Measurements from ENCODE around the gene CHST12. TPM values are rescaled to one million over a fixed set of nuclear protein-coding genes. Genes with fewer than 3 reads are reported as not detected.

Gene CHST12
- total and polyA plus RNA-seq, 2 of the 4 experiments (the other 2 are of a cell fraction) = 3.8 to 27.0 TPM

DNA sequence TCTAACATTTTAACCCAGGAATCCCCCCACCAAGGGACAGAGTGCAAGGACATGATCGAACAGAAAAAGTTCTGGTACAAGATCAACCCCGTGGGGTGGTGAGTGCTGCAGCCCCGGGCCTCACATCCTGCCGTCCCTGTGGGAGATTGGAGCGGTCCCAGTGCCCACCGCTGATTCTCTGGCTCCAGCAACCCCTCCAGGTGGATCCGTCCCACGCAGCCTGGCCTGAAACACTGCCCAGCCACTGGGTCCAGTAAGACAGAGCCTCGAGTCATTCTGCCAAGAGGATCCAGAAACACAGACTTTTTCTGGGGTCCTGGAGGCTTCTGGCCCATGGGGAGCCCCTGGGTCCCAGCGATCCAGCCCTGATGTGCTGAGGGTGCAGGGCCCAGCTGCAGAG, 43.3 kb downstream of the CHST12 start:
- dilution Hi-C loops (cut with HindIII; ENCODE audit: low sequenced_read_pairs, unreplicated experiment) = no loop called here
- in situ Hi-C loops (cut with MboI; ENCODE audit: low sequenced_read_pairs) = no loop called here
- no peak overlapping the region for H3K4me3 ChIP-seq (ENCODE audit: insufficient read depth, low read depth, low read length)
- no peak overlapping the region for H3K27ac ChIP-seq (ENCODE audit: insufficient read depth, low read length)
- H3K56ac ChIP-seq (ENCODE audit: extremely low read depth, insufficient read depth, low read length) = no peak overlapping the region
- no peak overlapping the region for H2AK5ac ChIP-seq (ENCODE audit: low read depth, low read length)
- intact Hi-C loops (cut with micrococcal nuclease) = no loop called here
- H3K79me1 ChIP-seq (ENCODE audit: low read depth in 1 of 2, low read length in 2 of 2) = no peaks in the 10 kb centered on the region
- no peak overlapping the region for H2AFZ ChIP-seq (replicated peaks; ENCODE audit: low read length, poor library complexity)
- no peak overlapping the region for H2BK5ac ChIP-seq (ENCODE audit: low read depth, low read length, poor library complexity, severe bottlenecking)
- ChIA-PET POLR2A (ENCODE audit: unreplicated experiment) (no interaction called here), CTCF (no interaction called here)
- no peak overlapping the region for H4K5ac ChIP-seq (ENCODE audit: low read depth, low read length)
- no peak overlapping the region for H2BK20ac ChIP-seq (ENCODE audit: low read depth, low read length)
- H3K9me3 ChIP-seq (ENCODE audit: control insufficient read depth, insufficient read depth, low read length) = no peaks in the 10 kb centered on the region
- 60% methylated on average over 3 of the region's 10 CpGs; no CpG with 5 or more reads in 1 of the 2 experiments for WGBS, 2 experiments (ENCODE audit: extremely low coverage in 2 of 2, insufficient read length in 1 of 2)
- no TSS peak for BruUV-seq (replicated peaks)
- H4K91ac ChIP-seq (ENCODE audit: insufficient read depth, low read depth, low read length) = no peak overlapping the region
- H3K23ac ChIP-seq (ENCODE audit: low read depth, low read length) = no peak overlapping the region
- H3K36me3 ChIP-seq (ENCODE audit: control insufficient read depth, insufficient read depth, low read length) = 0 out of 2 replicates have a peak, but pooled peaks cover 1% of the 10 kb centered on the region
- H2BK120ac ChIP-seq (ENCODE audit: low read depth, low read length) = no peak overlapping the region
- no peak overlapping the region for H2BK15ac ChIP-seq (ENCODE audit: low read depth, low read length)
- no peak overlapping the region for H2AK9ac ChIP-seq (replicated peaks; ENCODE audit: low read depth, low read length, poor library complexity)
- TF ChIP-seq RAD21 (IDR thresholded peaks at IDR 0.05; ENCODE audit: low read length) (no peak), CEBPB (IDR thresholded peaks at IDR 0.05; ENCODE audit: low read depth, low read length) (no peak), MAZ (IDR thresholded peaks at IDR 0.05; ENCODE audit: borderline replicate concordance, low read depth, low read length) (no peak), RFX5 (IDR thresholded peaks at IDR 0.05; ENCODE audit: low read depth, low read length) (no peak), RCOR1 (IDR thresholded peaks at IDR 0.05; ENCODE audit: insufficient replicate concordance, low read length) (no peak), BHLHE40 (IDR thresholded peaks at IDR 0.05; ENCODE audit: low read depth, low read length) (no peak), MXI1 (IDR thresholded peaks at IDR 0.05; ENCODE audit: borderline replicate concordance, low read depth, low read length) (no peak), FOS (IDR thresholded peaks at IDR 0.05; ENCODE audit: low read depth, low read length) (no peak), CHD1 (IDR thresholded peaks at IDR 0.05; ENCODE audit: low read depth, low read length) (no peak), NFE2L2 (IDR thresholded peaks at IDR 0.05; ENCODE audit: low read depth, low read length) (no peak), POLR2A (IDR thresholded peaks at IDR 0.05; ENCODE audit: low read depth, low read length) (no peak), SMC3 (IDR thresholded peaks at IDR 0.05; ENCODE audit: low read depth, low read length) (no peak), MAFK (IDR thresholded peaks at IDR 0.05; ENCODE audit: low read depth, low read length) (no peak)
- TF ChIP-seq, protein P1, sequence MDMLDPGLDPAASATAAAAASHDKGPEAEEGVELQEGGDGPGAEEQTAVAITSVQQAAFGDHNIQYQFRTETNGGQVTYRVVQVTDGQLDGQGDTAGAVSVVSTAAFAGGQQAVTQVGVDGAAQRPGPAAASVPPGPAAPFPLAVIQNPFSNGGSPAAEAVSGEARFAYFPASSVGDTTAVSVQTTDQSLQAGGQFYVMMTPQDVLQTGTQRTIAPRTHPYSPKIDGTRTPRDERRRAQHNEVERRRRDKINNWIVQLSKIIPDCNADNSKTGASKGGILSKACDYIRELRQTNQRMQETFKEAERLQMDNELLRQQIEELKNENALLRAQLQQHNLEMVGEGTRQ (IDR thresholded peaks at IDR 0.05; ENCODE audit: low read depth, low read length) = no peak
- TF ChIP-seq, protein P2, sequence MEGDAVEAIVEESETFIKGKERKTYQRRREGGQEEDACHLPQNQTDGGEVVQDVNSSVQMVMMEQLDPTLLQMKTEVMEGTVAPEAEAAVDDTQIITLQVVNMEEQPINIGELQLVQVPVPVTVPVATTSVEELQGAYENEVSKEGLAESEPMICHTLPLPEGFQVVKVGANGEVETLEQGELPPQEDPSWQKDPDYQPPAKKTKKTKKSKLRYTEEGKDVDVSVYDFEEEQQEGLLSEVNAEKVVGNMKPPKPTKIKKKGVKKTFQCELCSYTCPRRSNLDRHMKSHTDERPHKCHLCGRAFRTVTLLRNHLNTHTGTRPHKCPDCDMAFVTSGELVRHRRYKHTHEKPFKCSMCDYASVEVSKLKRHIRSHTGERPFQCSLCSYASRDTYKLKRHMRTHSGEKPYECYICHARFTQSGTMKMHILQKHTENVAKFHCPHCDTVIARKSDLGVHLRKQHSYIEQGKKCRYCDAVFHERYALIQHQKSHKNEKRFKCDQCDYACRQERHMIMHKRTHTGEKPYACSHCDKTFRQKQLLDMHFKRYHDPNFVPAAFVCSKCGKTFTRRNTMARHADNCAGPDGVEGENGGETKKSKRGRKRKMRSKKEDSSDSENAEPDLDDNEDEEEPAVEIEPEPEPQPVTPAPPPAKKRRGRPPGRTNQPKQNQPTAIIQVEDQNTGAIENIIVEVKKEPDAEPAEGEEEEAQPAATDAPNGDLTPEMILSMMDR (conservative IDR thresholded peaks at IDR 0.05; ENCODE audit: low read depth, low read length) = no peak
- TF ChIP-seq, protein P3, sequence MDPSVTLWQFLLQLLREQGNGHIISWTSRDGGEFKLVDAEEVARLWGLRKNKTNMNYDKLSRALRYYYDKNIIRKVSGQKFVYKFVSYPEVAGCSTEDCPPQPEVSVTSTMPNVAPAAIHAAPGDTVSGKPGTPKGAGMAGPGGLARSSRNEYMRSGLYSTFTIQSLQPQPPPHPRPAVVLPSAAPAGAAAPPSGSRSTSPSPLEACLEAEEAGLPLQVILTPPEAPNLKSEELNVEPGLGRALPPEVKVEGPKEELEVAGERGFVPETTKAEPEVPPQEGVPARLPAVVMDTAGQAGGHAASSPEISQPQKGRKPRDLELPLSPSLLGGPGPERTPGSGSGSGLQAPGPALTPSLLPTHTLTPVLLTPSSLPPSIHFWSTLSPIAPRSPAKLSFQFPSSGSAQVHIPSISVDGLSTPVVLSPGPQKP (IDR thresholded peaks at IDR 0.05; ENCODE audit: borderline replicate concordance, low read depth, low read length) = no peak
- H4K20me1 ChIP-seq (ENCODE audit: insufficient read depth, low read length) = no peaks in the 10 kb centered on the region
- no peak overlapping the region for H3K4ac ChIP-seq (ENCODE audit: low read depth, low read length)
- H3K9me1 ChIP-seq (ENCODE audit: insufficient read depth, low read length) = no peaks in the 10 kb centered on the region
- H4K8ac ChIP-seq (ENCODE audit: low read depth in 2 of 2, low read length in 2 of 2) = no peak overlapping the region
- H3K4me2 ChIP-seq (ENCODE audit: low read depth, low read length) = no peak overlapping the region
- H3K14ac ChIP-seq (replicated peaks; ENCODE audit: low read depth, low read length) = no peak overlapping the region
- no peak overlapping the region for H3K9ac ChIP-seq (ENCODE audit: low read depth, low read length)
- DNase-seq (no peak), ATAC-seq (ENCODE audit: low read depth) (no peak)
- peaks cover 2% of the 10 kb centered on the region; the same call in 1 of the 2 replicates for H3K4me1 ChIP-seq (ENCODE audit: control insufficient read depth, insufficient read depth, low read length)
- no peaks in the 10 kb centered on the region for H3K27me3 ChIP-seq (ENCODE audit: control insufficient read depth, insufficient read depth, low read length)
- no peak overlapping the region for H3K18ac ChIP-seq (ENCODE audit: low read depth, low read length)

All from IMR-90 (cell line).